Glutamatergic neuron (in vitro differentiated cells): Measurements from ENCODE around the gene LOC128125822.

ENCODE experiments used
- DNase-seq: peaks from one replicate; pipeline ENCODE4 v3.0.0; 2022
- H3K27ac Mint-ChIP-seq: one replicate; pipeline ENCODE4 v1.8.0; 2020; ENCODE audit warnings: mild to moderate bottlenecking, mixed read lengths, inconsistent platforms; ENCODE audit not compliant: unreplicated experiment
- H3K27me3 Mint-ChIP-seq: one replicate; pipeline ENCODE4 v1.8.0; 2020; ENCODE audit warnings: mild to moderate bottlenecking, moderate library complexity, mixed read lengths, inconsistent platforms; ENCODE audit not compliant: unreplicated experiment
- H3K36me3 Mint-ChIP-seq: one replicate; pipeline ENCODE4 v1.8.0; 2020; ENCODE audit warnings: mild to moderate bottlenecking, mixed read lengths, inconsistent platforms; ENCODE audit not compliant: unreplicated experiment
- H3K4me1 Mint-ChIP-seq: one replicate; pipeline ENCODE4 v1.8.0; 2020; ENCODE audit warnings: mild to moderate bottlenecking, low read depth, mixed read lengths, inconsistent platforms; ENCODE audit not compliant: unreplicated experiment
- H3K4me3 Mint-ChIP-seq: one replicate; pipeline ENCODE4 v1.8.0; 2020; ENCODE audit warnings: mild to moderate bottlenecking, mixed read lengths, inconsistent platforms; ENCODE audit not compliant: unreplicated experiment
- H3K9me3 Mint-ChIP-seq: one replicate; pipeline ENCODE4 v1.8.0; 2020; ENCODE audit warnings: mild to moderate bottlenecking, moderate library complexity, mixed read lengths, inconsistent platforms; ENCODE audit not compliant: unreplicated experiment
- CTCF ChIP-seq: fragments of 200-600 bp; sonication (generic); IDR thresholded peaks from one replicate; pipeline ENCODE4 v1.5.0; 2021; ENCODE audit not compliant: partially characterized antibody, unreplicated experiment

The LOC128125822 gene

GRCh38 chr6:63560801-63561287 lies 11.4 kb upstream of the LOC128125822 start:
- no peak for TF ChIP-seq CTCF
- Mint-ChIP-seq H3K27ac (no peak overlapping the region), H3K4me1 (no peaks in the 10 kb centered on the region), H3K36me3 (no peaks in the 10 kb centered on the region), H3K27me3 (no peaks in the 10 kb centered on the region), H3K4me3 (no peak overlapping the region), H3K9me3 (no peaks in the 10 kb centered on the region)
- DNase-seq = no peak

- no peaks in the 10 kb centered on the region for H3K36me3 Mint-ChIP-seq
- TF ChIP-seq CTCF = no peak
- no peak overlapping the region for H3K4me3 Mint-ChIP-seq
- no peaks in the 10 kb centered on the region for H3K4me1 Mint-ChIP-seq
- DNase-seq = no peak
- no peak overlapping the region for H3K27ac Mint-ChIP-seq
- H3K27me3 Mint-ChIP-seq = no peaks in the 10 kb centered on the region
- H3K9me3 Mint-ChIP-seq = no peaks in the 10 kb centered on the region
Measured at GRCh38 chr6:63561288-63561687, 11.0 kb upstream of the LOC128125822 start.

GRCh38 chr6:63563235-63563634 lies 9.0 kb upstream of the LOC128125822 start:
- Mint-ChIP-seq H3K27ac (no peak overlapping the region), H3K4me3 (no peak overlapping the region), H3K4me1 (no peaks in the 10 kb centered on the region), H3K9me3 (no peaks in the 10 kb centered on the region), H3K36me3 (peaks cover 10% of the 10 kb centered on the region), H3K27me3 (no peaks in the 10 kb centered on the region)
- no peak for DNase-seq
- TF ChIP-seq CTCF = no peak

GRCh38 chr6:63565058-63565726 lies 7.1 kb upstream of the LOC128125822 start:
- Mint-ChIP-seq H3K9me3 (no peaks in the 10 kb centered on the region), H3K27ac (no peak overlapping the region)
- TF ChIP-seq CTCF = no peak

GRCh38 chr6:63565727-63566596 lies 6.3 kb upstream of the LOC128125822 start:
- DNase-seq = no peak
- H3K9me3 Mint-ChIP-seq = no peaks in the 10 kb centered on the region
- no peak overlapping the region for H3K4me3 Mint-ChIP-seq
- H3K36me3 Mint-ChIP-seq = peaks cover 10% of the 10 kb centered on the region
- H3K27me3 Mint-ChIP-seq = no peaks in the 10 kb centered on the region
- TF ChIP-seq CTCF = no peak
- no peak overlapping the region for H3K27ac Mint-ChIP-seq
- H3K4me1 Mint-ChIP-seq = no peaks in the 10 kb centered on the region

More at GRCh38 chr6:63565058-63565726, 7.1 kb upstream of the LOC128125822 start:
- H3K4me1 Mint-ChIP-seq = no peaks in the 10 kb centered on the region
- H3K36me3 Mint-ChIP-seq = peaks cover 10% of the 10 kb centered on the region
- no peak overlapping the region for H3K4me3 Mint-ChIP-seq
- no peaks in the 10 kb centered on the region for H3K27me3 Mint-ChIP-seq
- no peak for DNase-seq
